Mucosa of stomach (tissue), 1 donor: ENCODE measurements around the gene P4HA2.
A peak's percentile ranks its signal among the peaks of the same experiment; 100 is the strongest.

ENCODE experiments used
- H3K27me3 ChIP-seq: one replicate; pipeline ENCODE4 v1.7.0; 2013; ENCODE audit warnings: mild to moderate bottlenecking, low read length; ENCODE audit not compliant: control insufficient read depth, insufficient read depth
- H3K36me3 ChIP-seq: one replicate; pipeline ENCODE4 v1.7.0; 2013; ENCODE audit warnings: low read length; ENCODE audit not compliant: control insufficient read depth, insufficient read depth
- H3K4me1 ChIP-seq: one replicate; pipeline ENCODE4 v1.7.0; 2013; ENCODE audit warnings: mild to moderate bottlenecking, low read length; ENCODE audit not compliant: control insufficient read depth, insufficient read depth
- H3K4me3 ChIP-seq: one replicate; pipeline ENCODE4 v1.7.0; 2013; ENCODE audit warnings: low read length
- H3K9ac ChIP-seq: one replicate; pipeline ENCODE4 v1.7.0; 2013; ENCODE audit warnings: mild to moderate bottlenecking, low read length, moderate library complexity
- H3K9me3 ChIP-seq: one replicate; pipeline ENCODE4 v1.7.0; 2013; ENCODE audit warnings: mild to moderate bottlenecking, low read length, moderate library complexity; ENCODE audit not compliant: control insufficient read depth
- donor health status: Pancreatic carcinoma.

P4HA2 gene

GRCh38 chr5:132261881-132262845 lies 34.5 kb upstream of the P4HA2 start:
- no peak overlapping the region for H3K9ac ChIP-seq
- peaks cover 52% of the 10 kb centered on the region for H3K4me1 ChIP-seq
- no peak overlapping the region for H3K4me3 ChIP-seq
- peaks cover 8% of the 10 kb centered on the region for H3K27me3 ChIP-seq
- H3K36me3 ChIP-seq, result no peaks in the 10 kb centered on the region
- H3K9me3 ChIP-seq, result no peaks in the 10 kb centered on the region

GRCh38 chr5:132260714-132261551 lies 33.3 kb upstream of the P4HA2 start:
- Histone ChIP-seq H3K27me3 (peaks cover 14% of the 10 kb centered on the region), H3K9ac (no peak overlapping the region), H3K36me3 (no peaks in the 10 kb centered on the region), H3K4me3 (no peak overlapping the region), H3K4me1 (peaks cover 47% of the 10 kb centered on the region), H3K9me3 (no peaks in the 10 kb centered on the region)

- Histone ChIP-seq H3K4me1 (peaks cover 42% of the 10 kb centered on the region), H3K9me3 (no peaks in the 10 kb centered on the region), H3K36me3 (no peaks in the 10 kb centered on the region), H3K9ac (peak overlapping the region; percentile 81), H3K4me3 (no peak overlapping the region), H3K27me3 (peaks cover 17% of the 10 kb centered on the region)
Measured at GRCh38 chr5:132260051-132260450, 32.4 kb upstream of the P4HA2 start.

- Histone ChIP-seq H3K9ac (peak overlapping the region; percentile 81), H3K27me3 (peaks cover 17% of the 10 kb centered on the region), H3K4me1 (peaks cover 47% of the 10 kb centered on the region), H3K4me3 (no peak overlapping the region), H3K36me3 (no peaks in the 10 kb centered on the region), H3K9me3 (no peaks in the 10 kb centered on the region)
Measured at GRCh38 chr5:132259069-132259851, 31.6 kb upstream of the P4HA2 start.

GRCh38 chr5:132258102-132259068 lies 30.7 kb upstream of the P4HA2 start:
- peak overlapping the region; percentile 81 for H3K9ac ChIP-seq
- peaks cover 56% of the 10 kb centered on the region for H3K4me1 ChIP-seq
- peaks cover 17% of the 10 kb centered on the region for H3K27me3 ChIP-seq
- no peaks in the 10 kb centered on the region for H3K36me3 ChIP-seq
- H3K4me3 ChIP-seq, result peak overlapping the region; percentile 32
- H3K9me3 ChIP-seq, result no peaks in the 10 kb centered on the region

- H3K9me3 ChIP-seq, result no peaks in the 10 kb centered on the region
- H3K4me3 ChIP-seq, result peak within 1 kb of the TSS; percentile 32
- H3K36me3 ChIP-seq, result no peaks in the 10 kb centered on the region
- H3K27me3 ChIP-seq, result peaks cover 17% of the 10 kb centered on the region
- H3K4me1 ChIP-seq, result peaks cover 59% of the 10 kb centered on the region
- peak within 1 kb of the TSS; percentile 81 for H3K9ac ChIP-seq
Measured at GRCh38 chr5:132257131-132258101, 29.8 kb upstream of the P4HA2 start, which contains the start of gene PDLIM4. PDLIM4 (plus strand) TSS chr5:132257696; CDS start chr5:132257735, 39 bp downstream.

GRCh38 chr5:132256783-132257130 lies 29.1 kb upstream of the P4HA2 start:
- H3K9ac ChIP-seq, result peak overlapping the region; percentile 59
- peaks cover 59% of the 10 kb centered on the region for H3K4me1 ChIP-seq
- peaks cover 17% of the 10 kb centered on the region for H3K27me3 ChIP-seq
- H3K9me3 ChIP-seq, result no peaks in the 10 kb centered on the region
- H3K36me3 ChIP-seq, result no peaks in the 10 kb centered on the region
- H3K4me3 ChIP-seq, result no peak overlapping the region

GRCh38 chr5:132256086-132256782 lies 28.6 kb upstream of the P4HA2 start:
- H3K27me3 ChIP-seq, result peaks cover 17% of the 10 kb centered on the region
- H3K4me1 ChIP-seq, result peaks cover 55% of the 10 kb centered on the region
- H3K36me3 ChIP-seq, result no peaks in the 10 kb centered on the region
- no peak overlapping the region for H3K4me3 ChIP-seq
- no peaks in the 10 kb centered on the region for H3K9me3 ChIP-seq
- H3K9ac ChIP-seq, result no peak overlapping the region

GRCh38 chr5:132254321-132254977 lies 26.8 kb upstream of the P4HA2 start:
- no peak overlapping the region for H3K4me3 ChIP-seq
- no peaks in the 10 kb centered on the region for H3K9me3 ChIP-seq
- H3K9ac ChIP-seq, result no peak overlapping the region
- peaks cover 37% of the 10 kb centered on the region for H3K4me1 ChIP-seq
- H3K36me3 ChIP-seq, result no peaks in the 10 kb centered on the region
- peaks cover 17% of the 10 kb centered on the region for H3K27me3 ChIP-seq
